HEK293 (cell line): Measurements from ENCODE around the gene TOR3A.
"Not testable (repeated sequence)": the region's sequence is repeated elsewhere in the genome, so short reads cannot be mapped to it uniquely, and the experiment has no call there.

Source experiments
- CTCF ChIA-PET: fragments of 350-600 bp; formaldehyde crosslinking; extraction: SDS; loops from one replicate; lab custom pipeline; 2021; ENCODE audit warnings: antibody characterized with exemption; lab: Yijun Ruan, JAX
- POLR2A ChIA-PET: fragments of 300-600 bp; formaldehyde crosslinking; extraction: SDS; loops from one replicate; lab custom pipeline; 2020; ENCODE audit warnings: antibody characterized with exemption, inconsistent platforms; lab: Yijun Ruan, JAX
- H3K27ac ChIP-seq: fragments of 200-500 bp; sonication (Bioruptor generic); 2 replicates; pipeline ENCODE4 v1.5.1; 2014; ENCODE audit warnings: low read depth, low read length, control low read depth, inconsistent platforms; ENCODE audit errors: extremely low read depth
- H3K36me3 ChIP-seq, 2 experiments: fragments of 200-500 bp in 1 of 2; sonication (Bioruptor generic) in 1 of 2; 1 replicate in 1 of 2; 2 replicates in 1 of 2; pipeline ENCODE4 v1.5.1; 2014 to 2017; ENCODE audit warnings: inconsistent platforms in 2 of 2, low read length in 2 of 2; ENCODE audit not compliant: control insufficient read depth in 2 of 2, insufficient read depth in 1 of 2
- H3K4me1 ChIP-seq: fragments of 200-500 bp; sonication (Bioruptor generic); 2 replicates; pipeline ENCODE4 v1.5.1; 2014; ENCODE audit warnings: mild to moderate bottlenecking, low read length, inconsistent platforms; ENCODE audit not compliant: control insufficient read depth, insufficient read depth
- H3K4me3 ChIP-seq: 2 replicates; pipeline ENCODE4 v1.5.1; 2011; ENCODE audit warnings: low read depth, mild to moderate bottlenecking, control low read depth, low read length, moderate library complexity
- H3K9me3 ChIP-seq: fragments of 200-500 bp; sonication (Bioruptor generic); 2 replicates; pipeline ENCODE4 v1.5.1; 2014; ENCODE audit warnings: low read depth, low read length, inconsistent platforms; ENCODE audit not compliant: control insufficient read depth, insufficient read depth
- GLI2 ChIP-seq: fragments of 450-650 bp; formaldehyde crosslinking; IDR thresholded peaks from 2 replicates; pipeline ENCODE4; 2017; ENCODE audit warnings: missing biosample characterization, missing genetic modification characterization, low read depth, borderline replicate concordance
- KLF16 ChIP-seq: fragments of 450-650 bp; formaldehyde crosslinking; IDR thresholded peaks from 2 replicates; pipeline ENCODE4 v1.5.1; 2017; ENCODE audit warnings: missing biosample characterization, missing genetic modification characterization
- MYNN ChIP-seq: fragments of 450-650 bp; formaldehyde crosslinking; IDR thresholded peaks from 2 replicates; pipeline ENCODE4 v1.5.1; 2016; ENCODE audit warnings: missing biosample characterization, missing genetic modification characterization, borderline replicate concordance
- SCRT2 ChIP-seq: fragments of 450-650 bp; formaldehyde crosslinking; IDR thresholded peaks from 2 replicates; pipeline ENCODE4 v1.5.1; 2016; ENCODE audit warnings: missing biosample characterization, missing genetic modification characterization
- ZBTB17 ChIP-seq: fragments of 450-650 bp; formaldehyde crosslinking; IDR thresholded peaks from 2 replicates; pipeline ENCODE4 v1.5.1; 2016; ENCODE audit warnings: missing biosample characterization, missing genetic modification characterization
- ZNF292 ChIP-seq: fragments of 450-650 bp; formaldehyde crosslinking; IDR thresholded peaks from 2 replicates; pipeline ENCODE4 v1.5.1; 2016; ENCODE audit warnings: low read depth, missing biosample characterization, missing genetic modification characterization, borderline replicate concordance
- ZNF366 ChIP-seq: fragments of 450-650 bp; formaldehyde crosslinking; conservative IDR thresholded peaks from 2 replicates; pipeline ENCODE4 v1.5.1; 2016; ENCODE audit warnings: missing biosample characterization, missing genetic modification characterization
- ZNF600 ChIP-seq: fragments of 450-650 bp; formaldehyde crosslinking; IDR thresholded peaks from 2 replicates; pipeline ENCODE4 v1.5.1; 2016; ENCODE audit warnings: missing biosample characterization, missing genetic modification characterization
- ZSCAN30 ChIP-seq: fragments of 450-650 bp; IDR thresholded peaks from 2 replicates; pipeline ENCODE4 v1.5.1; 2018; ENCODE audit warnings: missing biosample characterization, mild to moderate bottlenecking, missing genetic modification characterization, moderate library complexity
- TF ChIP-seq, protein P1 (sequence below): fragments of 450-650 bp; formaldehyde crosslinking; IDR thresholded peaks from 2 replicates; pipeline ENCODE4 v1.5.1; 2016; ENCODE audit warnings: missing biosample characterization, missing genetic modification characterization
- TF ChIP-seq, protein P2 (sequence below): fragments of 450-650 bp; formaldehyde crosslinking; IDR thresholded peaks from 2 replicates; pipeline ENCODE4 v1.5.1; 2016; ENCODE audit warnings: missing biosample characterization, missing genetic modification characterization
- TF ChIP-seq, protein P3 (sequence below): fragments of 450-650 bp; formaldehyde crosslinking; IDR thresholded peaks from 2 replicates; pipeline ENCODE4 v1.5.1; 2016; ENCODE audit warnings: missing biosample characterization, missing genetic modification characterization

Gene TOR3A

DNA sequence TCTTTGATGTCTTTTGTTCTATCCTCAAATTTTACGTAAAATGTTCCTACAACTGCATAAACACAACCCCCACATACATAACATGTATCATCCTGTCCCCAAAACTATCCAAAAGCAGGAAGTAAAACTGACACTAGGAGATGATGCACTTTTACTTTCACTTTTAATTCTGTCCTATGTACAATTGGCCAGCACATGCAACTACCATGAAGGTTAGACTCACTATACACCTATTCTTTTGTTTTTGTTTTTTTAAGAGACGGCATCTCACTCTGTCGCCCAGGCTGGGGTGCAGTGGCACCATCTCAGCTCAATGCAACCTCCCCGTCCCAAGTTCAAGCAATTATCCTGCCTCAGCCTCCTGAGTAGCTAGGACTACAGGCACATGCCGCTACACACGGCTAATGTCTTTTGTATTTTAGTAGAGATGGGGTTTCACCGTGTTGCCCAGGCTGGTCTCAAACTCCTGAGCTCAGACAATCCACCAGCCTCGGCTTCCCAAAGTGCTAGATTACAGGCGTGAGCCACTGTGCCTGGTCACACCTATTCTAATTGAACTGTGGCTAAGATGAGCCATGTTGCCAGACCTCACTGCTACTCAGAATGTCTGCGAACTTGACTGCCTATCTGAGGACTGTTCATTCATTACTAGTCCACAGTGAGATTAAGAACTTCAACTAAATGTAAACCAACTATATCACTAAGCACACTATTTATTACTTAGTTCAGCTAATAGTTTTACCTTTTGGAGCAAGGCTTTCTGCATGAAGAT is 48.0 kb downstream of the TOR3A start:
- H3K4me3 ChIP-seq = no peak overlapping the region
- peaks cover 4% of the 10 kb centered on the region; the same call in 1 of the 2 replicates for H3K4me1 ChIP-seq
- H3K27ac ChIP-seq = no peak overlapping the region
- TF ChIP-seq ZBTB17 (tag by site-specific recombination) (peak; percentile 42), KLF16 (tag by site-specific recombination) (no peak), GLI2 (no peak), ZSCAN30 (tag by site-specific recombination) (no peak)
- TF ChIP-seq, protein P1, sequence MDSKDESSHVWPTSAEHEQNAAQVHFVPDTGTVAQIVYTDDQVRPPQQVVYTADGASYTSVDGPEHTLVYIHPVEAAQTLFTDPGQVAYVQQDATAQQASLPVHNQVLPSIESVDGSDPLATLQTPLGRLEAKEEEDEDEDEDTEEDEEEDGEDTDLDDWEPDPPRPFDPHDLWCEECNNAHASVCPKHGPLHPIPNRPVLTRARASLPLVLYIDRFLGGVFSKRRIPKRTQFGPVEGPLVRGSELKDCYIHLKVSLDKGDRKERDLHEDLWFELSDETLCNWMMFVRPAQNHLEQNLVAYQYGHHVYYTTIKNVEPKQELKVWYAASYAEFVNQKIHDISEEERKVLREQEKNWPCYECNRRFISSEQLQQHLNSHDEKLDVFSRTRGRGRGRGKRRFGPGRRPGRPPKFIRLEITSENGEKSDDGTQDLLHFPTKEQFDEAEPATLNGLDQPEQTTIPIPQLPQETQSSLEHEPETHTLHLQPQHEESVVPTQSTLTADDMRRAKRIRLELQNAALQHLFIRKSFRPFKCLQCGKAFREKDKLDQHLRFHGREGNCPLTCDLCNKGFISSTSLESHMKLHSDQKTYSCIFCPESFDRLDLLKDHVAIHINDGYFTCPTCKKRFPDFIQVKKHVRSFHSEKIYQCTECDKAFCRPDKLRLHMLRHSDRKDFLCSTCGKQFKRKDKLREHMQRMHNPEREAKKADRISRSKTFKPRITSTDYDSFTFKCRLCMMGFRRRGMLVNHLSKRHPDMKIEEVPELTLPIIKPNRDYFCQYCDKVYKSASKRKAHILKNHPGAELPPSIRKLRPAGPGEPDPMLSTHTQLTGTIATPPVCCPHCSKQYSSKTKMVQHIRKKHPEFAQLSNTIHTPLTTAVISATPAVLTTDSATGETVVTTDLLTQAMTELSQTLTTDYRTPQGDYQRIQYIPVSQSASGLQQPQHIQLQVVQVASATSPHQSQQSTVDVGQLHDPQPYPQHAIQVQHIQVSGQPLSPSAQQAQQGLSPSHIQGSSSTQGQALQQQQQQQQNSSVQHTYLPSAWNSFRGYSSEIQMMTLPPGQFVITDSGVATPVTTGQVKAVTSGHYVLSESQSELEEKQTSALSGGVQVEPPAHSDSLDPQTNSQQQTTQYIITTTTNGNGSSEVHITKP = peak; percentile 57
- TF ChIP-seq, protein P2, sequence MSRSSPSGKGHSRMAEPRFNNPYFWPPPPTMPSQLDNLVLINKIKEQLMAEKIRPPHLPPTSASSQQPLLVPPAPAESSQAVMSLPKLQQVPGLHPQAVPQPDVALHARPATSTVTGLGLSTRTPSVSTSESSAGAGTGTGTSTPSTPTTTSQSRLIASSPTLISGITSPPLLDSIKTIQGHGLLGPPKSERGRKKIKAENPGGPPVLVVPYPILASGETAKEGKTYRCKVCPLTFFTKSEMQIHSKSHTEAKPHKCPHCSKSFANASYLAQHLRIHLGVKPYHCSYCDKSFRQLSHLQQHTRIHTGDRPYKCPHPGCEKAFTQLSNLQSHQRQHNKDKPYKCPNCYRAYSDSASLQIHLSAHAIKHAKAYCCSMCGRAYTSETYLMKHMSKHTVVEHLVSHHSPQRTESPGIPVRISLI (tag by site-specific recombination) = peak; percentile 81; the same call in 1 of the 2 replicates
- H3K9me3 ChIP-seq = no peaks in the 10 kb centered on the region
- ChIA-PET CTCF (interaction anchor here (1.1 to 2.4 kb wide), 2 partner anchors 9 to 162 kb away, joined by 3 to 11 read pairs; no protein-coding TSS in a partner anchor), POLR2A (no interaction called here)
- peaks cover 8% of the 10 kb centered on the region in 2 experiments; a peak in 2 of 3 replicates for H3K36me3 ChIP-seq

DNA sequence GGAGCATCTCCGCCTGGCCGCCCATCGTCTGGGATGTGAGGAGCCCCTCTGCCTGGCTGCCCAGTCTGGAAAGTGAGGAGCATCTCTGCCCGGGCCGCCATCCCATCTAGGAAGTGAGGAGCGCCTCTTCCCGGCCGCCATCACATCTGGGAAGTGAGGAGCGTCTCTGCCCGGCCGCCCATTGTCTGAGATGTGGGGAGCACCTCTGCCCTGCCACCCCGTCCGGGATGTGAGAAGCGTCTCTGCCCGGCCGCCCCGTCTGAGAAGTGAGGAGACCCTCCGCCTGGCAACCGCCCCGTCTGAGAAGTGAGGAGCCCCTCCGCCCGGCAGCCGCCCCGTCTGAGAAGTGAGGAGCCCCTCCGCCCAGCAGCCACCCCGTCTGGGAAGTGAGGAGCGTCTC is 53.3 kb downstream of the TOR3A start:
- POLR2A ChIA-PET, H3K4me1 ChIP-seq, H3K36me3 ChIP-seq, CTCF ChIA-PET, H3K4me3 ChIP-seq, H3K9me3 ChIP-seq, H3K27ac ChIP-seq: not testable (repeated sequence)

DNA sequence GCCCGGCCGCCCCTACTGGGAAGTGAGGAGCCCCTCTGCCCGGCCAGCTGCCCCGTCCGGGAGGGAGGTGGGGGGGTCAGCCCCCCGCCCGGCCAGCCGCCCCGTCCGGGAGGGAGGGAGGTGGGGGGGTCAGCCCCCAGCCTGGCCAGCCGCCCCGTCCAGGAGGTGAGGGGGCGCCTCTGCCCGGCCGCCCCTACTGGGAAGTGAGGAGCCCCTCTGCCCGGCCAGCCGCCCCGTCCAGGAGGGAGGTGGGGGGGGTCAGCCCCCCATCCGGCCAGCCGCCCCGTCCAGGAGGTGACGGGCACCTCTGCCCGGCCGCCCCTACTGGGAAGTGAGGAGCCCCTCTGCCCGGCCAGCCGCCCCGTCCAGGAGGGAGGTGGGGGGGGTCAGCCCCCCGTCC is 53.8 kb downstream of the TOR3A start:
- H3K4me3 ChIP-seq = not testable (repeated sequence)

DNA sequence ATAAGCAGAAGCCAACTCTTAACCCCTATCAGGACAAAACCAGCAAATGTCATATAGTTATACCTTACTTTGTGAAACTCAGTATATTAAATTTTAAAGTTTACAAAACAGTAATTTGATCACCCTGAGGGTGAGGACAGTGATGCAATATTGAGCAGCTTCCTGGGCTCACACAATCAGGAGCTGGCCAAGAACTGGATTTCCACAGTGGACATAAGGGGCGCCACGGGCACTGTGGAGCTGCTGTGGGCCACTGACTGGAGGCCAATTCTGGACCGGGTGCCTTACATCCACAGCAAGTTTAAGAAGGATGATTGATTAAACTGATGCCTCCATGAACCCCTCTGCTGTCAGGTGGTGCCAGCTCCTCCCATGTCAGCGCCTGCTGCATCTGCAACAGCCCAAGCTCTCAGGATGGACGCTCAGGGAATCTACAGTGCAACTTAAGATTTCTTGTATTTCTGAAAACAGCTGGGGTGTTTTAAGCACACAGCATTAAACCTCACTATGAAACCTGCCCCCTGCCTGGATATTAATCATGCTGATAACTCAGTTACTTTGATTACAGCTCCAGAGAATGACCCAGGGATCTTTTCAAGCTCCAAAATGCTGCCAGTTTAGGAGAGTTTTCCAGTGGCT is 55.9 kb downstream of the TOR3A start:
- ChIA-PET POLR2A (no interaction called here), CTCF (interaction anchor here (0.6 to 1.0 kb wide), 2 partner anchors 17 to 57 kb away, joined by 3 read pairs; no protein-coding TSS in a partner anchor)
- TF ChIP-seq ZNF600 (no peak), ZNF366 (tag by site-specific recombination) (no peak), MYNN (no peak), ZNF292 (no peak), SCRT2 (tag by site-specific recombination) (no peak)
- TF ChIP-seq, protein P3, sequence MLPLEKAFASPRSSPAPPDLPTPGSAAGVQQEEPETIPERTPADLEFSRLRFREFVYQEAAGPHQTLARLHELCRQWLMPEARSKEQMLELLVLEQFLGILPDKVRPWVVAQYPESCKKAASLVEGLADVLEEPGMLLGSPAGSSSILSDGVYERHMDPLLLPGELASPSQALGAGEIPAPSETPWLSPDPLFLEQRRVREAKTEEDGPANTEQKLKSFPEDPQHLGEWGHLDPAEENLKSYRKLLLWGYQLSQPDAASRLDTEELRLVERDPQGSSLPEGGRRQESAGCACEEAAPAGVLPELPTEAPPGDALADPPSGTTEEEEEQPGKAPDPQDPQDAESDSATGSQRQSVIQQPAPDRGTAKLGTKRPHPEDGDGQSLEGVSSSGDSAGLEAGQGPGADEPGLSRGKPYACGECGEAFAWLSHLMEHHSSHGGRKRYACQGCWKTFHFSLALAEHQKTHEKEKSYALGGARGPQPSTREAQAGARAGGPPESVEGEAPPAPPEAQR = no peak
- no peaks in the 10 kb centered on the region for H3K36me3 ChIP-seq
- H3K9me3 ChIP-seq = no peaks in the 10 kb centered on the region
- no peak overlapping the region for H3K4me3 ChIP-seq
- H3K4me1 ChIP-seq = peaks cover 5% of the 10 kb centered on the region; the same call in 1 of the 2 replicates
- no peak overlapping the region for H3K27ac ChIP-seq

More for the DNA sequence above, 53.8 kb downstream of the TOR3A start:
- POLR2A ChIA-PET, H3K4me1 ChIP-seq, CTCF ChIA-PET, H3K9me3 ChIP-seq, H3K36me3 ChIP-seq, H3K27ac ChIP-seq: not testable (repeated sequence)
